Progenitor cell of endocrine pancreas (in vitro differentiated cells): Measurements from ENCODE around the gene CDC34. TPM values are rescaled to one million over a fixed set of nuclear protein-coding genes. Genes with fewer than 3 reads are reported as not detected.
A peak's percentile ranks its signal among the peaks of the same experiment; 100 is the strongest.

ENCODE experiments used
- DNase-seq: peaks from one replicate; pipeline ENCODE4 v3.0.0; 2021; ENCODE audit warnings: low spot score; ENCODE audit not compliant: unreplicated experiment
- H3K27ac Mint-ChIP-seq: 2 replicates; pipeline ENCODE4 v1.8.0; 2021; ENCODE audit warnings: mild to moderate bottlenecking, moderate library complexity, mixed read lengths
- H3K27me3 Mint-ChIP-seq: 2 replicates; pipeline ENCODE4 v1.8.0; 2021; ENCODE audit warnings: mixed read lengths
- H3K36me3 Mint-ChIP-seq: 2 replicates; pipeline ENCODE4 v1.8.0; 2022; ENCODE audit warnings: mixed read lengths; ENCODE audit not compliant: insufficient read depth
- H3K4me1 Mint-ChIP-seq: 2 replicates; pipeline ENCODE4 v1.8.0; 2021; ENCODE audit warnings: low read depth, mixed read lengths
- H3K4me3 Mint-ChIP-seq: 2 replicates; pipeline ENCODE4 v1.8.0; 2021; ENCODE audit warnings: low read depth, mild to moderate bottlenecking, moderate library complexity, mixed read lengths
- H3K9me3 Mint-ChIP-seq: 2 replicates; pipeline ENCODE4 v1.8.0; 2021; ENCODE audit warnings: low read depth, mixed read lengths
- total RNA-seq: library from RNA; stranded (reverse); gene quantifications from 2 replicates; pipeline ENCODE4 v1.2.1, GENCODE V29; 2021
- TF ChIP-seq, protein P1 (sequence below): fragments of 200-600 bp; sonication (generic); IDR thresholded peaks from one replicate; pipeline ENCODE4 v1.5.0; 2021; ENCODE audit warnings: antibody characterized with exemption, mild to moderate bottlenecking; ENCODE audit not compliant: unreplicated experiment

The CDC34 gene
- total RNA-seq, 1 donor from 2014 or later = 96.9 TPM

DNA sequence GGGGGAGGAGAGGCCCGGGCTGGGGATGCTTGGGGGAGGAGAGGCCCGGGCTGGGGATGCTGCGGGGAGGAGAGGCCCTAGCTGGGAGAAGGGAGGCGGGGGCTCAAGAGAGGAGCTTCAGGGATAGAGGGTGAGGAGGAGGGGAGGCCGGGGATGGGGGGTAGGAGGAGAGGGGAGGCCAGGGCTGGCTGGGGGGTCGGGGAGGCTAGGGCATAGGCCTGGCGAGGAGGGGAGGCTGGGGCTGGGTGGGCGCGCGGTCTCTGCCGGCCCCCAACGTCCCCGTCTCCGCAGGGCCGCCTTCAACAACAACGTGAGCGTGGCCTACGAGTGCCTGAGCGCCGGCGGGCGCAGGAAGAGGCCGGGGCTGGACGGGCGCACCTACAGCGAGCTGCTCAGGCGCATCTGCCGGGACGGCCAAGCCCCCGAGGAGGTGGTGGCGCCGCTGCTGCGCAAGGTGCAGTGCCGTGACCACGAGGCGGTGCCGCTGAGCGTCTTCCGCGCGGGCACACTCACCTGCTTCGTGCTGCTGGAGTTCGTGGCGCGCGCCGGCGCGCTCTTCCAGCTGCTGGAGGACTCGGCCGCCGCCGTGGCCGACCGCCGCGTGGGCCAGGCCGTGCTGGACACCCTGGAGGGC is 12.8 kb upstream of the CDC34 start:
- Mint-ChIP-seq H3K27me3 (peaks cover 12% of the 10 kb centered on the region), H3K9me3 (no peaks in the 10 kb centered on the region), H3K27ac (no peak overlapping the region), H3K4me3 (no peak overlapping the region), H3K4me1 (peaks cover 7% of the 10 kb centered on the region), H3K36me3 (peaks cover 11% of the 10 kb centered on the region)
- TF ChIP-seq, protein P1, sequence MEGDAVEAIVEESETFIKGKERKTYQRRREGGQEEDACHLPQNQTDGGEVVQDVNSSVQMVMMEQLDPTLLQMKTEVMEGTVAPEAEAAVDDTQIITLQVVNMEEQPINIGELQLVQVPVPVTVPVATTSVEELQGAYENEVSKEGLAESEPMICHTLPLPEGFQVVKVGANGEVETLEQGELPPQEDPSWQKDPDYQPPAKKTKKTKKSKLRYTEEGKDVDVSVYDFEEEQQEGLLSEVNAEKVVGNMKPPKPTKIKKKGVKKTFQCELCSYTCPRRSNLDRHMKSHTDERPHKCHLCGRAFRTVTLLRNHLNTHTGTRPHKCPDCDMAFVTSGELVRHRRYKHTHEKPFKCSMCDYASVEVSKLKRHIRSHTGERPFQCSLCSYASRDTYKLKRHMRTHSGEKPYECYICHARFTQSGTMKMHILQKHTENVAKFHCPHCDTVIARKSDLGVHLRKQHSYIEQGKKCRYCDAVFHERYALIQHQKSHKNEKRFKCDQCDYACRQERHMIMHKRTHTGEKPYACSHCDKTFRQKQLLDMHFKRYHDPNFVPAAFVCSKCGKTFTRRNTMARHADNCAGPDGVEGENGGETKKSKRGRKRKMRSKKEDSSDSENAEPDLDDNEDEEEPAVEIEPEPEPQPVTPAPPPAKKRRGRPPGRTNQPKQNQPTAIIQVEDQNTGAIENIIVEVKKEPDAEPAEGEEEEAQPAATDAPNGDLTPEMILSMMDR = peak; percentile 25
- no peak for DNase-seq

DNA sequence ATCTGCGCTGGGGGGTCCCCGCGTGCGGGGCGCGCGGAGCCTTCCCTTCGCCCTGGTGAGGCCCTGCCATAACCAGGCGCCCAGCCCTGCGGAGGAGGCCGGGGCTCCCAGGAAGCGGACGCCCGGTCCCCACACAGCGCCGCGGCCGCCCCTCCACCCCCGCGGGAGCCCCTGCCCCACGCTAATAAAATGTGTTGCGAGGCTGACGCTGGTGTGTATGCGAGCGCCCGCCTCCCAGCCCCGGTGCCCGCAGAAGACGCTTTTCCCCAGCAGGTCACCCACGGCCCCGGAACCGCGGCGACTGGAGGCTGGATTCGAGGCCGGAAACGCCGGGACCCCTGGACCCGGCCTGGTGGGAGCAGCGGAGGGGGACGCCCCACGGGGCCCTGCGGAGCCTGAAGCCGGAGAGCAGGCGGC is 12.1 kb upstream of the CDC34 start:
- Mint-ChIP-seq H3K27ac (no peak overlapping the region), H3K4me3 (no peak overlapping the region)
- no peak for DNase-seq

DNA sequence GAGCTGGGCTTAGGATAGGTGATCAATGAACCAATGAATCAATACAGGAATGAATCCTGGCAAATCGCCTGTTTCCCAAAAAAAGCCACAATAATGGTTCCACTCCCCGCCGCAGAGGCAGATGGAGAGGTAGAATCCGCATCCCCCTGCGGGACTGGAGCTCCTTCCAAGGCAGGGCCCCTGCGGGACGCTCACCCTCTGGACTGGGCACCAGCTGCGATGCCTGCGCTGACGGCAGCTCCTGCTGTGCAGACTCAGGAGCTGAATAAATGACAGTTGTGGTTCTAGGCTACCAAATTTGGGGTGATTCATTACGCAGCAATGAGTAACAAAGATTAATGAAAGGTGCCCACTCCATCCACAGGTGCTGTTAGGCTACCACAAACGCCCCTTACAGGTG is 8.8 kb upstream of the CDC34 start:
- Mint-ChIP-seq H3K4me3 (no peak overlapping the region), H3K9me3 (no peaks in the 10 kb centered on the region), H3K36me3 (peaks cover 4% of the 10 kb centered on the region), H3K27me3 (peaks cover 16% of the 10 kb centered on the region), H3K27ac (no peak overlapping the region), H3K4me1 (no peaks in the 10 kb centered on the region)
- TF ChIP-seq, protein P1 = no peak
- DNase-seq = no peak

More for the DNA sequence above, 12.1 kb upstream of the CDC34 start:
- H3K9me3 Mint-ChIP-seq = no peaks in the 10 kb centered on the region
- H3K36me3 Mint-ChIP-seq = peaks cover 6% of the 10 kb centered on the region
- H3K4me1 Mint-ChIP-seq = peaks cover 7% of the 10 kb centered on the region
- H3K27me3 Mint-ChIP-seq = peaks cover 8% of the 10 kb centered on the region
- TF ChIP-seq, protein P1 = no peak

DNA sequence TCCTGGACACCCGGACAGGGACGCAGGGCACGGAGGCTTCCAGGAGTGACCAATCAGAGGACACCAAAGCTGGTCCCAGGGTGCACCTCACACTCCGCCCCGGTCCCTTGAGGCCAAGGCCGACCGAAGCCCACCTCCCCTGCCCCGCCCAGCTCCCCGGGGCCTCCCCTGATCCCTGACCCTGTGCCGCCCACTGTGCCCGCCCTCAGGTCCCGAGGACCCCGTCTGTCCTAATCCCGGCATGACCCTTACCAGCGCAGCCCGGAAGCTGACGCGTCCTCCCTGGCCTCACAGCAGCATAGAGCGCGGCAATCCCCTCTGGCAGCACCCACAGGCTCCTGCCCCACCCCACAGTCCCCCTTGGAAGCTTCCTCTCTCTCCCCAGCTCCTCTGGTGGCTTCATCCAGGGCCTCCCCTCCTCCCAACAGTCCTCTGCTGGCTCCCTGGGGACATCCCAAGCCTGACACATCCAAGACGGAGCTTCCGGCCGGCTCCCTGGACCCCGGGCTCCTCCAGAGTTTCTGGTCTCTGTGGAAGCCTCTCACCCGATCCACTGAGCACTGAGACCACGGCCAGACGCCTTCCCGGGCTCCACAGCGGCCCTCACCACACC is 7.4 kb upstream of the CDC34 start:
- Mint-ChIP-seq H3K9me3 (no peaks in the 10 kb centered on the region), H3K4me1 (no peaks in the 10 kb centered on the region), H3K36me3 (peaks cover 4% of the 10 kb centered on the region), H3K4me3 (no peak overlapping the region), H3K27me3 (peaks cover 16% of the 10 kb centered on the region), H3K27ac (no peak overlapping the region)
- TF ChIP-seq, protein P1 = no peak
- no peak for DNase-seq

DNA sequence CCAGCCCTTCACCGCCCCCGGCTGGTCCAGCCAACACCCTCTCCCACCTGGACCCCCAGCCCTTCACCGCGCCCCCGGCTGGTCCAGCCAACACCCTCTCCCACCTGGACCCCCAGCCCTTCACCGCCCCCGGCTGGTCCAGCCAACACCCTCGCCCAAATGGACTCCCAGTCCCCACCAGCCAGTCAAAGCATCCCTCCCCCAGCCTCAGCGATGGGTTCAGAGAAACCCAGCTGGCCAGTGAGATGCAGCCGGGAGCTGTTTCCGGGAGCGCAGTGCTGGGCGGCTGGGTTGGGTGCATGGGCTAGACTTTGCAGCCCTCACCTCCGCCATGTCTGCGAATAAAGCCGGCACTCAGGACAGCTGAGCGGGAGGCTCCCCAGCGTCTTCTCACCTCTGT is 6.5 kb upstream of the CDC34 start:
- Mint-ChIP-seq H3K4me3 (no peak overlapping the region), H3K9me3 (no peaks in the 10 kb centered on the region), H3K36me3 (peaks cover 4% of the 10 kb centered on the region), H3K27ac (no peak overlapping the region), H3K27me3 (peaks cover 16% of the 10 kb centered on the region), H3K4me1 (no peaks in the 10 kb centered on the region)
- no peak for DNase-seq
- TF ChIP-seq, protein P1 = no peak
